ENCODE measurements around the gene RASGRP2.

DNA sequence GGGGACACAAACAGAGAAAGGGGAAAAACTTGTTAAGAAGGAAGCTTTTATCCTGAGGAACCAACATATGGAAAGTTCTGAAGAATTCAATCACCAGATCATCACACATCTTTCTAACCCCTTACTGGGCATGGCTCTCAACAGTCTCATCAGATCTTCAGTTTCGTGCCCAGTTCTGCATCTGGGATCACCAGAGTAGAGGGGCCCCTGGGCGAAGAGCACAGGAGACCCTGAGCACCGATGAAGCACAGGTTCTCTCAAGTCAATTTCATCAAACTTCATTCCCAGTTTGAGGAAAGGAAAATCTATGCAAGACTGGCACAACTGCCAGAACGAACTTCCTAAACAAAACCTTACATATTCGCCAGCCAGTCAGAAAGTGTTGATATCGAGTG lies 24.4 kb upstream of the RASGRP2 start:
- TF ChIP-seq, protein P1, sequence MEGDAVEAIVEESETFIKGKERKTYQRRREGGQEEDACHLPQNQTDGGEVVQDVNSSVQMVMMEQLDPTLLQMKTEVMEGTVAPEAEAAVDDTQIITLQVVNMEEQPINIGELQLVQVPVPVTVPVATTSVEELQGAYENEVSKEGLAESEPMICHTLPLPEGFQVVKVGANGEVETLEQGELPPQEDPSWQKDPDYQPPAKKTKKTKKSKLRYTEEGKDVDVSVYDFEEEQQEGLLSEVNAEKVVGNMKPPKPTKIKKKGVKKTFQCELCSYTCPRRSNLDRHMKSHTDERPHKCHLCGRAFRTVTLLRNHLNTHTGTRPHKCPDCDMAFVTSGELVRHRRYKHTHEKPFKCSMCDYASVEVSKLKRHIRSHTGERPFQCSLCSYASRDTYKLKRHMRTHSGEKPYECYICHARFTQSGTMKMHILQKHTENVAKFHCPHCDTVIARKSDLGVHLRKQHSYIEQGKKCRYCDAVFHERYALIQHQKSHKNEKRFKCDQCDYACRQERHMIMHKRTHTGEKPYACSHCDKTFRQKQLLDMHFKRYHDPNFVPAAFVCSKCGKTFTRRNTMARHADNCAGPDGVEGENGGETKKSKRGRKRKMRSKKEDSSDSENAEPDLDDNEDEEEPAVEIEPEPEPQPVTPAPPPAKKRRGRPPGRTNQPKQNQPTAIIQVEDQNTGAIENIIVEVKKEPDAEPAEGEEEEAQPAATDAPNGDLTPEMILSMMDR (IDR thresholded peaks at IDR 0.05; ENCODE audit: extremely low read depth in 1 of 2, insufficient read depth in 1 of 2, low read depth in 1 of 2, low read length in 2 of 2) = no peak
- TF ChIP-seq POLR2A (IDR thresholded peaks at IDR 0.05; ENCODE audit: low read depth, low read length) (no peak), EZH2 (IDR thresholded peaks at IDR 0.05; ENCODE audit: borderline replicate concordance, low read depth, low read length, severe bottlenecking) (no peak), FOS (IDR thresholded peaks at IDR 0.05; ENCODE audit: borderline replicate concordance, insufficient read depth, low read length) (no peak), POLR2AphosphoS5 (IDR thresholded peaks at IDR 0.05; ENCODE audit: insufficient read depth, low read depth, low read length) (no peak)
- TF ChIP-seq, protein P2, sequence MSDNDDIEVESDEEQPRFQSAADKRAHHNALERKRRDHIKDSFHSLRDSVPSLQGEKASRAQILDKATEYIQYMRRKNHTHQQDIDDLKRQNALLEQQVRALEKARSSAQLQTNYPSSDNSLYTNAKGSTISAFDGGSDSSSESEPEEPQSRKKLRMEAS (IDR thresholded peaks at IDR 0.05; ENCODE audit: insufficient read depth, insufficient read length) = no peak
